Breast epithelium (tissue), 4 donors: ENCODE results near the gene ATG7. TPM values are rescaled to one million over a fixed set of nuclear protein-coding genes. Genes with fewer than 3 reads are reported as not detected.

Source experiments
- DNase-seq, 2 donors: peaks; one replicate each; pipeline ENCODE4 v3.0.0-alpha.2; 2019; ENCODE audit warnings: low spot score in 2 of 2
- H3K27ac ChIP-seq, 2 donors: fragments of 200-600 bp; sonication (generic) in 1 of 2; one replicate each; pipeline ENCODE4 v1.5.1; 2016 to 2019; ENCODE audit warnings: mild to moderate bottlenecking in 1 of 2
- H3K27me3 ChIP-seq, 2 donors: fragments of 200-600 bp; sonication (generic) in 1 of 2; one replicate each; pipeline versions ENCODE4 v1.5.1 to v1.6.0; 2017 to 2019; ENCODE audit warnings: control low read depth in 1 of 2, mild to moderate bottlenecking in 1 of 2
- H3K36me3 ChIP-seq: fragments of 200-600 bp; one replicate; pipeline ENCODE4 v1.5.1; 2019
- H3K4me1 ChIP-seq, 2 donors: fragments of 200-600 bp; sonication (generic); one replicate each; pipeline ENCODE4 v1.5.1; 2016 to 2019; ENCODE audit warnings: control low read depth in 1 of 2
- H3K4me3 ChIP-seq, 3 donors: fragments of 200-600 bp; sonication (generic); 1 replicate in 2 of 3; 2 replicates in 1 of 3; pipeline ENCODE4 v1.5.1; 2016 to 2019; ENCODE audit warnings: mild to moderate bottlenecking in 3 of 3, moderate library complexity in 2 of 3
- H3K9me3 ChIP-seq, 2 donors: fragments of 200-600 bp; sonication (generic) in 1 of 2; one replicate each; pipeline ENCODE4 v1.5.1; 2016 to 2019; ENCODE audit warnings: control low read depth in 1 of 2
- CTCF ChIP-seq, 3 donors: fragments of 450-650 bp; IDR thresholded peaks; one replicate each; pipeline ENCODE4 v1.5.1; 2016 to 2017; ENCODE audit warnings: antibody characterized with exemption in 3 of 3, mild to moderate bottlenecking in 3 of 3, moderate library complexity in 3 of 3
- POLR2A ChIP-seq: fragments of 450-650 bp; IDR thresholded peaks from one replicate; pipeline ENCODE4 v1.6.1; 2016; ENCODE audit warnings: antibody characterized with exemption, mild to moderate bottlenecking, moderate library complexity
- POLR2AphosphoS5 ChIP-seq, 3 donors: sonication (generic); formaldehyde crosslinking; IDR thresholded peaks; one replicate each; pipeline ENCODE4 v1.6.1; 2017; ENCODE audit warnings: antibody characterized with exemption in 3 of 3
- intact Hi-C: fragments of 100-400 bp; cut with DNase I; formaldehyde crosslinking; loops from one replicate; pipeline ENCODE4 v1.15.1; 2023; ENCODE audit warnings: low total_unique reads
- total RNA-seq, 3 donors: library from RNA; depleted of rRNA; stranded (reverse); fragments of >200 nt; gene quantifications; one replicate each; pipeline ENCODE4 v1.1.0, GENCODE V29; 2016

ATG7 gene
- total RNA-seq, 3 donors from 2014 or later: 64.9 to 81.9 (median 75.5) TPM

- intact Hi-C loops: no loop called here
- Histone ChIP-seq H3K27ac (peak overlapping the region; percentile 21 to 74), H3K4me3 (no peak overlapping the region), H3K27me3 (no peaks in the 10 kb centered on the region), H3K4me1 (no peaks in the 10 kb centered on the region), H3K9me3 (no peaks in the 10 kb centered on the region), H3K36me3 (peaks cover 6% of the 10 kb centered on the region)
- no peak for TF ChIP-seq CTCF (IDR thresholded peaks at IDR 0.05)
- no peak for TF ChIP-seq POLR2A
- TF ChIP-seq POLR2AphosphoS5 (IDR thresholded peaks at IDR 0.05): no peak
- no peak for DNase-seq
Observed at GRCh38 chr3:11322931-11323330, 50.7 kb downstream of the ATG7 start.

- intact Hi-C loops: no loop called here
- no peak overlapping the region for H3K4me3 ChIP-seq
- H3K9me3 ChIP-seq: no peaks in the 10 kb centered on the region
- peaks cover 6% of the 10 kb centered on the region for H3K36me3 ChIP-seq
- no peak for TF ChIP-seq POLR2A
- no peak for TF ChIP-seq CTCF (IDR thresholded peaks at IDR 0.05)
- TF ChIP-seq POLR2AphosphoS5 (IDR thresholded peaks at IDR 0.05): no peak
- H3K27me3 ChIP-seq: no peaks in the 10 kb centered on the region
- H3K27ac ChIP-seq: peak overlapping the region in 1 of 2 donors; percentile 74
- H3K4me1 ChIP-seq: no peaks in the 10 kb centered on the region
- no peak for DNase-seq
Observed at GRCh38 chr3:11323813-11324212, 51.6 kb downstream of the ATG7 start.

GRCh38 chr3:11327619-11328018 is 55.4 kb downstream of the ATG7 start:
- Histone ChIP-seq H3K36me3 (no peaks in the 10 kb centered on the region), H3K27ac (no peak overlapping the region), H3K27me3 (no peaks in the 10 kb centered on the region), H3K9me3 (no peaks in the 10 kb centered on the region), H3K4me3 (no peak overlapping the region), H3K4me1 (no peaks in the 10 kb centered on the region)
- TF ChIP-seq CTCF (IDR thresholded peaks at IDR 0.05) (no peak), POLR2AphosphoS5 (IDR thresholded peaks at IDR 0.05) (no peak), POLR2A (no peak)
- intact Hi-C loops: no loop called here
- DNase-seq: no peak

GRCh38 chr3:11328196-11328945 is 56.2 kb downstream of the ATG7 start:
- intact Hi-C loops: no loop called here
- Histone ChIP-seq H3K27me3 (no peaks in the 10 kb centered on the region), H3K36me3 (no peaks in the 10 kb centered on the region), H3K9me3 (no peaks in the 10 kb centered on the region), H3K27ac (no peak overlapping the region), H3K4me3 (no peak overlapping the region), H3K4me1 (no peaks in the 10 kb centered on the region)
- DNase-seq: no peak
- no peak for TF ChIP-seq CTCF (IDR thresholded peaks at IDR 0.05)

GRCh38 chr3:11329777-11330176 is 57.6 kb downstream of the ATG7 start:
- H3K4me3 ChIP-seq: no peak overlapping the region
- H3K4me1 ChIP-seq: no peaks in the 10 kb centered on the region
- TF ChIP-seq POLR2A (no peak), POLR2AphosphoS5 (IDR thresholded peaks at IDR 0.05) (no peak), CTCF (IDR thresholded peaks at IDR 0.05) (no peak)
- H3K36me3 ChIP-seq: no peaks in the 10 kb centered on the region
- no peak overlapping the region for H3K27ac ChIP-seq
- intact Hi-C loops: no loop called here
- no peak for DNase-seq
- H3K27me3 ChIP-seq: no peaks in the 10 kb centered on the region
- no peaks in the 10 kb centered on the region for H3K9me3 ChIP-seq
